ENCODE measurements around the gene MDK.

The MDK gene

DNA sequence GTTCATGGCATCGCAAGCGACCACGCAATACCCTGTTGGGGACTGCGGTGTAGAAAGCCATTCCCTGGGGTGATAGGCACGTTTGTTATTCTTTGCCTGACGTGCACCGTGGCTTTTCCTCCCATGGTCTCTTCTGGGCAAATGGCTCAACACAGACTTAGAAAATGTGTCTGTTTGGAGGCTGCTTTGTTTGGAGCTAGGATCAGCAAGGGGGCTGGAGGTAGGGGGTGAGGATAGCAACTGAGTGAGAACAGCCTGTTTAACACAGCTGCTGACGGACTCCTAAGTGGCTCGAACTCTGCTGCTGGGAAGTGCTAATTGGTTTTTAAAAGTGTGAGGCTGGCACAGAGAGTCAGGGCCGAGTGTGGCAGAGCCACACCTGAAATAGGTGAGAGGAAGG lies 26.2 kb downstream of the MDK start:
- DNase-seq: no peak

DNA sequence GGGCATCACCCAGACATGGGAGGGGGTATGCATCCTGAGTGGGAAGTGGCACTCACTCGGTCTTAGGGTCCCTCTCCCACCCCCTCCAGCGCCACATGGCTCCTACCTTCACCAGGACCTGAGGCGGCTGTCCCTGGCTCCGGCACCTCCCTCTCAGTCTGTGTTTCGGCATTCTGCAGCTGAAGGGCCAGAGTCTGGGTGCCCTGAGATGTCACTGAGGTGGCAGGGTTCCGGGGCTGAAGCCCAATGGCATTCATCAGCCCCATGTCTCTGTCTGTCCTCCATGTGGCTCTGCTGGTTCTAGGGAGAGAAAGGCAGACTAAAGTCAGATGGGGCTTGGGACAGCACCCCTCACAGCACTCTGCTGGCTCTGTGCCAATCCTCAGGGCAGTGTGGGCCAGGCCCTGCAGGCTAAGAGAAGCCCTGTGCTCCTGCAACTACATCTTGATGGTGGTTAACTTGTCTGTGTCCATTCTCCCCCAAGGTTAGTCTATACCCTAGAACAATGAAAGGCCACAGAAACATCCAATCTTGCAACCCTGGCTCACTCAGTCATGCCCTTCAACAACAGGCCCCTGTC lies 27.0 kb downstream of the MDK start:
- DNase-seq: no peak

DNA sequence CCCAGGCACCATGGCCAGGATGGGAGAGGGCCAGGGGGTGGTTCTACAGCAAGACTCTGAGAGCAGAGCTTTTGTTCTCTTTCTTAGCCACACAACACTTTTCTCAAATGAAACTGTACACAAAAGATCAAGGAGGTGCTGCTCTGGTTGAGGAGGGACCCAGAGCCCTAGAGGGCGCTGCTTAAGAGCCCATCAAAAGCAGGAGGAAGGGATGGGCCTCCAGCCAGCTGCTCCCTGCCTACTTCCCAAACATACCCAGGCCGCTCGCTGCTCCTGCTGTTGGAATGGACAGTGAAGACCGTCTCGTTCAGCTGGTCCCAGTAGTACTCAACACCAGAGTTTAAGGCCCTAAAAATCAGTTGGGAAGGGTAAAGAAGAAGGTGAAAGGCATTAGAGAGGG lies 28.6 kb downstream of the MDK start:
- DNase-seq: no peak

DNA sequence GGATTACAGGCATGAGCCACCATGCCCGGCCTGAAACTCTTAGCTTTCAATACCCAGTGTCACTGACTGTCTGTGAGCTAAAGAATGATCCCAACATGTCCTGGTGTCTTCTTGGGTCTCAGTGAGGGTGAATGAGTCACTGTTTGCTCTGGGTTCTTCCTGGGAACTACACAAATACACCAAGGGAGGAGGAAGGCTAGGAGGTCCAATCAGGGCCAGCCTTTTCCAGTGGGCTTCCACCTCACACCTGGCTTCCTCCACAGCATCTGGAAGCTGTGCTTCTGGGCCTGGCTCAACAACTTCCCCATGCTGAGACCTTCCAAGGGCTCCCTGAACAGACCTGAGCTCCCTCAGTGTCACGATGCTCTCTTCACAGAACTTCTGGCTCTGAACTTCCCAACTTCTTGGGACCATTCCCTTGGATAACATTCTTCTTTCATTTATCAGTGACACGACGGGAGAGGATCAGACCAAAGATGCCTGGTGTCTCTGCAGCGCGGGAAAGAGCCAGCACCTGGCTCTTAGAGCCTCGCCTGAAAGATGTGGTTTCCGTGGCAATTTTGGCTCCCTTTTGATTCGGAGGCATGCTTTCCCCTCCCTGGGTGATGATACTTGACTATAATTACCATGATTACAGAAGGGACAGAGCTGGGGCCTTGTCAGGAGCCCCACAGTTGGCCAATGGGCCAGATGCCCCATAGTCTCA lies 32.4 kb downstream of the MDK start:
- no peak for DNase-seq

DNA sequence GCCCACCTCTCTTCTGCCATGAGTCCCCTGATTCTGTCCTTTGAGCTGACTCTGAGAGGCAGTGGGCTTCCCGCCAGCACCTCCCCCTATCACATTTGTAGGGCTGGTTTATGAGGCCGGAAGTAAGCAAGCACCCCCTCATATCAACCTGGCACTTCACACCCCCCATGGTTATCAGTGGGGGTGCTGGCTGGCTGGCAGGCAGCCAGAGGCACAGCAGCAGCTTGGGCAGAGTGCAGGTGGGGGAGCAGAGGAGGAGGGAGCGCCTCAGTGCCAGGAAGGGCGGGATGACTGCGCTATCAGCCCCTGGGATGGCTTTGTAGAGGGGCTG lies 33.0 kb downstream of the MDK start:
- DNase-seq: no peak

DNA sequence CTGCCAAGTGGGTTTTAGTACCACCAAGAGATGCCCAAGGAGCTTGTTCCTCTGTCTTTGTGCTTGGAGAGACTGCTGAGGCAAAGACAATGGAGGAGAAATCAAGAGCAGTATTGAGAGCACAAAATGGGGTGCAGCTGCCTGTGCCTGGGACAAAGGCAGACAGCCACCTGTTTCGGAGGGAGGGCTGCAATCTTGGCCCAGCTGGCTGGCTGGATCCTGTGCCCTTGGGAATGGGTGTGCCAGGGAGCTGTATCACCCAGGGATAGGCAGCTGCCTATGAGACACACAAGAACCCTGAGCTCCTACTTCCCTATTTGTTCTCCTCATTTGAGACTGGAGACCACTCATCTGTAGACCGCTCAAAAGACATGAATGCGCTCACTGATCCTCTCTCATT lies 33.4 kb downstream of the MDK start:
- no peak for DNase-seq

DNA sequence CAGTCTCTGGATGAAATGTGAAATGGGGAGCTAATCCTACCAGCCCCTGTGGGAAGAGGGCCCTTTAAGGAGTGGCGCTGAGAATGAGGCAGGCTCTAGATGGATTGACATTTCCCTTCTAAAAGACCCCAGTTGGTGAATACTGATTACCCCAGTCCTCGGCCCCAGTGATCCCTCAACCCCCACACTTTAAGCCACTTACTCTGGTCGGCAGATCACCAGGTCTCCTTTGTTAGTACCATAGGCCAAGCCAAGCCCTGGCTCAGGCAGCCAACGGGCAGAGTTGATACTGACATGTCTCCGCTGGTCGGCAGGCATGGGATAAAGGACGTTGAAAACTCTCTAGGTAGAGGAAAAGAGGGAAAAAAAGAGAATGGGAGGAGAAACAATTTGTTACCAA lies 36.2 kb downstream of the MDK start:
- DNase-seq: no peak

DNA sequence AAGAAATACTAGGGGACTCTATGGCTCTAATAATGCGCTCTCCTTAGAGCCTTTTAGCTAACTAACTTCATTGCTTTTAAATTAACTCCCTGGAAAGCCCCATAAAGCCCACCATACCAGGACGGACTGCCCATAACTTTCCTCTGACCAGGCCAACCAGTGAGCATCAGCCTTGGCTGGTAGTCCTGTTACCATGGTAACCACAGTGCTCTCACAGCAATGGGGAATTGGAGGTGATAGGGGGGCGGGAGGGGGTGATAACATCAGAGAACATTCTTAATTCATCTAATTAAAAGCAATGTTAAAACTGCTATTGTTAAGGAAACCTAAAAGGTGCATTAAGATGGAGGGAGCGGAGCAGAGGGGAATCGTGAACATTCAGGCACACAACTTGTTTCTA lies 37.3 kb downstream of the MDK start:
- no peak for DNase-seq

DNA sequence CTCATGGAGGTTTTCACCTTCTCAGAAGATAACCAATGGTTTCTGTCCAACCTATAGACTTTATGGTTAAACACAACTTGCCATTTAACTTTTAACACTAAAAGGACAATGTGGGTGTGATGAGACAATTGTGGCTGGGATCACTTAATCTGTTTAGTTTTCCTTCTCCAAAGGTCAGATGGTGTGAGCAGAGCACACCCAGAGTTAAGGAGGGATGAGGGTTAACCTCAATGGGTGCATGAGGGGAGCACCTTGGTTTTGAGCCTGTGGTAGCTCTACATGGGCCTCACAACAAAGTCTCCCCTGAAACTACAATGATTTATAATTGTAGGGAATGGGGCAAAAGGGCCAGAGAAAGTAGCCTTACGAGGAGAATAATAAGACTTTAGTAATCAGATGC lies 39.0 kb downstream of the MDK start:
- DNase-seq: no peak

DNA sequence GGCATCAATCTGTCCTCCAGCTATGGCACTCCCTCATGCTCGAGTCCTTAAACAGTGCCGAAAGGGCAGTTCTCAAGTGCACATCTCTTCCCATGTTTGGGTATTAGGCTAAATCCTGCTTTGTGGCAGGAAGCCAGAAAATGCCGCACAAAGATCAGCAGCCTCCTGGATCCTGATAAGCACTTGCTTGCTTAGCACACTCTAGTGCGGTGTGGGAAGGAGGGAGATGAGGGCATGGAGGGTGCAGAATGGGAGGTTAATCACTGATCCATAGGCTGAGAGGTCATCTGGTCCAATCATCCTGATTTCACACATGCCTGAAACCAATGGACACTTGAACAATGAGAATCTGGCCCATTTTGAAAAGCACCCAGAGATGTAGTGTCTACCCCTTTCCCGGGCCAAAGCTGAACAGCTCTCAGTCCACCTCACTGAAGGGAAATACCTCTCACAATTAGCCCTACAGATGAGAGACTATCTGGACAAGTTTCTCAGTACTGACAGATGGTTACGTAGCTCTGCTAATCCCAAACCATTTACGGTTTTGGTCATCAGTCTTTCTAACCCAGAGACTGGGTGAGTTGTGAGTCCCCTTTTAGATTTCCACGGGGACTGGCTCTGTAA lies 39.9 kb downstream of the MDK start:
- no peak for DNase-seq

DNA sequence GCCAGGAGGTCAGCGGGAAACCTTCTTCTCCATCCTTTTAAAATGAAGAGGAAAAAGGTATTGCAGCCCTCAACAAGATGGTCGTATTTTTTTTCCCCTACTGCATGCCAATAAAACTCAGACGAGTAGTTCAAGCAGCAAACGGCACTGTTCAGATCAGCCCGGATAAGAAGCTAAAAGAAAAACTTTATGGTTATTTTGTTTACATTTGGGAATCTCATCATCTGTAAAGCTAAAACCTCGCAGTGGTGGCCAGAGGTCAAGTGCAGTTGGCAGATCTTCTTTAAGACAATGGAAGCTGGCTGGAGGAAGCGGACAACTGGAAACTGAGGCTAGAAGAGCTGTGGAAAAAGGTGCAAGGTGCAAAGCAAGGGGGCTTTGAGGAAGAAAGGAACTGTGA lies 41.1 kb downstream of the MDK start:
- DNase-seq: no peak

DNA sequence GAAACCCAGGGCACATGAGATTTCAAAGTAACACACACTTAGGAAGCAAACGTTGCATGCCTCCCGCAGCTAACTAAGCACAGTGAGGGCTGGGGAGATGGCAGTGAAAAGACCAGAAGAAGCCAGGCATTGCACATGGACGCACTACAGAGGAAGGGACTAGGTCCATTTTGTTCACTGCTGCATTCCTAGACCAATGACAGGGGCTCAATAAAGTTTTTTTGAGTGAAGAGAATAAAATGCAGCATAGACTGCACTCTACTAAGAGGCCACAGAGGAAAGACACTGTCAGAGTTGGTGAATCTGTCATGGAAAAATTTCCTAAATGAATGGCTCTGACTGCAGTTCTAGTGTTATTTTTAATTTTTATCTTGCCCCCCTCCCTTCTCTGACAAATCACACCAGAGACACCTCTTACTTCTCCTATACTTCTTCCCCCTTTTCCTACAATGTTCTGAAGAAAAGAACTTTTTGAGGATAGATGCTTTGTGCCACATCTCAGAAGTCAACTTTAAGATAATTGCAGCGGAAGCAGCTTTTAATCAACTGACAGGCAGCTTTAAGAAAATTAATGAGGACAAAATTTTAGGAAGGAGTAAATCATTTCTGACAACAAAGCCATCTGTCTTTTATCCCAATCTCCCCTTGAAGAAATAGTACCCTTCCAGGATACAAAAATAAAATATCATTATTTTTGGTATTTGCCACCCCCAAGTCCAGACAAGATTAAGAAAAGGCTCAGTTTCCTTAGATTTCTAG lies 44.9 kb downstream of the MDK start:
- DNase-seq: no peak

DNA sequence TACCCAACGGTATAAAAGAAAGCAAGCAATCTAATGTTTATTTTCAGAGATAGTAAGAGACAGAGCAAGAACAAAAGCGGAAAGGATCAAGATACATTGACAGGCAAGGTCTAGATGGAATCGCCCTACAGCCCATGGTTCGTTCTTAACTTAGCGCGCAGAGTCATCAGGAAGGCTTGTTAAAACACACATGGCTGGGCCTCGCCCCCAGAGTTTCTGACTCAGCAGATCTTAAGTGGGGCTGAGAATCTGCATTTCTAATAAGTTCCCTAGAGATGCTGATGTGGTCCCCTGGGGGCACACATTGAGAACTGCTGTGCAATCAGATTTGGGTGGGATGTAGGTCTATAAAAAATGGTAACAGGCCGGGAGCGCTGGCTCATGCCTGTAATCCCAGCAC lies 45.9 kb downstream of the MDK start:
- DNase-seq: no peak

DNA sequence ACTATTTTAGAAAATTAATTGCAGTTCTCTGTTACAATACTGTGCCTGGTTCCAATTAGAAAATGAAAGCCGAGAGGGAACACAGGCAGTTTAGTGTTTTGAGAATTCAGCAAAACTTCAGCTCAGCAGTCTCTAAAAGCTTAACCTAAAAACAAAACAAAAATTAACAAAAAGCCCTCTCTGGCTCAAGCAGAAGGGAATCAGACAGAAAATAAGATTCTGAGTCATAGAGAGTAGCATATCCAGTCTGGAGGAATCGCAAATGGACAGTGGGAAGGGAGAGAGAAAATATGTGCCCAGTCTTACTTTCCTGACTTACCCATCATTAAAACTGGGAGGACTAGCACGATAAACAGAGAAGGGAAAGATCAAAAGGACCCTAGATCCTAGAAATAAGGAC lies 48.2 kb downstream of the MDK start:
- no peak for DNase-seq

DNA sequence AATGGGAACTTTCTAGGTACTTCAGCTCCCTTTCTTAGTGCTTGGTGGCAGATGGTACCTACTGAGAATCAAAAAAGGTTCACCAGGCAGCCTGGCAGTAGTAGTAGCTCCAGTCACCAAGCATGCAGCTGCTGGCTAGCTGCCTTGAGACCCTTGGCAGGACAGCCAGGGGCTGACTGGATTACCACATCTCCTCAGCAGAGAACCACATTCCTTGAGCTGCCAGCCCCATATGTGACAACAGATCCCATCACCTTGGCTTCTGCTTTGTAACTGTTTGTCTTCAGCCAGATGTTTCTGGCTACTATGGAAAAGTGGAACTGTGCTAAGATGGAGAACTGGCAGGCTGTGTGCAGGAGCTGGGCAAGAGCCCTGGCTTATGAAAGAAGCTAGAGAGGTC lies 49.7 kb downstream of the MDK start:
- no peak for DNase-seq

Data from NCI-H226 (cell line).